T-helper 17 cell (primary cell): Measurements from ENCODE around the gene DNAH11. TPM values are rescaled to one million over a fixed set of nuclear protein-coding genes. Genes with fewer than 3 reads are reported as not detected.

Experiments used
- total RNA-seq, 4 donors: library from RNA in 2 of 4; stranded (reverse) in 2 of 4; gene quantifications; one replicate each; pipeline ENCODE4 v1.2.3 and lab custom pipeline; 2022 to 2026

DNAH11 gene
- total RNA-seq, 2 donors from 2014 or later: 0.05 to 0.97 TPM

Other genes with a start within 250 kb of the DNAH11 start
- 10 to 100 TPM; 31.9 to 35.9 TPM for gene SP4, start 115.0 kb upstream of the DNAH11 start, total RNA-seq